ENCODE measurements around the gene ARMC9.
"Not testable (repeated sequence)": the region's sequence is repeated elsewhere in the genome, so short reads cannot be mapped to it uniquely, and the experiment has no call there.

The ARMC9 gene

GRCh38 chr2:231182513-231182899 is 15.9 kb upstream of the ARMC9 start:
- DNase-seq (ENCODE audit: low spot score): peak; percentile 67

GRCh38 chr2:231183851-231184250 is 14.6 kb upstream of the ARMC9 start:
- no peak for DNase-seq (ENCODE audit: low spot score)

- no peak for DNase-seq (ENCODE audit: low spot score)
Observed at GRCh38 chr2:231184319-231184718, 14.1 kb upstream of the ARMC9 start.

- DNase-seq (ENCODE audit: low spot score): no peak
Observed at GRCh38 chr2:231185050-231185725, 13.2 kb upstream of the ARMC9 start.

GRCh38 chr2:231185886-231186285 is 12.5 kb upstream of the ARMC9 start:
- DNase-seq (ENCODE audit: low spot score): no peak

- DNase-seq (ENCODE audit: low spot score): no peak
Observed at GRCh38 chr2:231186325-231186724, 12.1 kb upstream of the ARMC9 start.

GRCh38 chr2:231187736-231188505 is 10.5 kb upstream of the ARMC9 start:
- DNase-seq (ENCODE audit: low spot score): no peak

- no peak for DNase-seq (ENCODE audit: low spot score)
Observed at GRCh38 chr2:231188506-231189170, 9.8 kb upstream of the ARMC9 start.

DNA sequence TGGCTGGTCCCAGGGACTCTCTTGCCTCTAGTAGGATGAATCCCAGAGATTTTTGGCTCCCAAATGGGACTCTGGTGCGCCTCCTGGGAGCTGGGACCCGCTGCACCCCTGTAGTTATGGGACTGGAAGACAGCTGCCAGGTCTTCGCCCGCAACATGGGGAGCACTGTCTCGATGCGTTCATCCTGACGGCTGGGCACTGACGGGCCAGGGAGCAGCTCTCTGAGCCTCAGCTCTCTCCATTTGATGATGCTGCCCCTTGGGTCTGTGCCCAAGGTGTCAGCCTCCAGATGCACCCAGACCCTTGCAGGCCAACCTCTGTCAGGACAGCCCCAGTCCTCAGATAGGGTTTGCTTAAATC is 9.3 kb upstream of the ARMC9 start:
- no peak for DNase-seq (ENCODE audit: low spot score)

DNA sequence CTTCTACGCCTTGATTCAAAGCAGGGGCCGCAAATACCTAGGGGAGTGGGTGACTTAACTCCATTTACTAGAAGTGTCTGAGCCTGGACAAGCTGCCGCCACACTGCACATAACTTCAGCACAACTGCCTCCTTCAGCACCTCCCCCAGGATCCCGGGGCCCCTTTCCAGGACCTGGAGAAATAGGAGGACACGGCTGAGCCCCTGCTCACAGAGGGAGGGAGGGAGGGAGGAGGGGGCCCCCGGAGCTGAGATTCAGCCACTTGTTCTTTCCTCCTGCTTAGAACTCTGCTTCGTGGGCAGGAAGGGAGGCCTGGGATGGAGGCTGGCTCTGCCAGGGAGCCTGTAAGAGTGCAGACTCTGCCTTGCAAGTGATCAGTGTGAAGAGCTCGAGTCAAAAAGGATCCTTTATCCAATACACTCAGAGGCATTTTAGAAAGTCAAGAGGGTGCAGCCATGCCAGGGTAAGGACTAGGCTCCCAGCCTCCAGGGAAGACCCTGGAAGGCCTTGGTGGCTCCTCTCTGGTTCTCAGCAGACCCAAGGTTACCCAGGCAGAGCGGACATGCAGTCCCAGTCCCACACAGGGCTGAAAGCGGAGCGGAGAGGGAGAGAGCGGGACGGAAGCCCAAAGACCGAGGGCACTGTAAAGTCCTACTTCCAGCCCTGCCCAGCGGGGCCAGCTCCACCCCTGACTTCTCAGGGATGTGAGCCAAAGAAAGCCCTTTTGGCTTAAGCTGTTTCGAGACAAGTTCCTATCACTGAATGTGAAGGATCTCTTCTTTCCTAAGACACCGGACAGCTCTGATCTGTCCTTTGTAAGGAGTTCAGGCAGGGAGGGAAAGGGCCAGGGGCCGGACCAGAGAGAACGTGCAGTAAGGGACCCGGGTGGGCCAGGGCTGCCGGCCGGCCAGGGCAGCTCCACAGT is 8.6 kb upstream of the ARMC9 start:
- peak; percentile 49 for DNase-seq (ENCODE audit: low spot score)

DNA sequence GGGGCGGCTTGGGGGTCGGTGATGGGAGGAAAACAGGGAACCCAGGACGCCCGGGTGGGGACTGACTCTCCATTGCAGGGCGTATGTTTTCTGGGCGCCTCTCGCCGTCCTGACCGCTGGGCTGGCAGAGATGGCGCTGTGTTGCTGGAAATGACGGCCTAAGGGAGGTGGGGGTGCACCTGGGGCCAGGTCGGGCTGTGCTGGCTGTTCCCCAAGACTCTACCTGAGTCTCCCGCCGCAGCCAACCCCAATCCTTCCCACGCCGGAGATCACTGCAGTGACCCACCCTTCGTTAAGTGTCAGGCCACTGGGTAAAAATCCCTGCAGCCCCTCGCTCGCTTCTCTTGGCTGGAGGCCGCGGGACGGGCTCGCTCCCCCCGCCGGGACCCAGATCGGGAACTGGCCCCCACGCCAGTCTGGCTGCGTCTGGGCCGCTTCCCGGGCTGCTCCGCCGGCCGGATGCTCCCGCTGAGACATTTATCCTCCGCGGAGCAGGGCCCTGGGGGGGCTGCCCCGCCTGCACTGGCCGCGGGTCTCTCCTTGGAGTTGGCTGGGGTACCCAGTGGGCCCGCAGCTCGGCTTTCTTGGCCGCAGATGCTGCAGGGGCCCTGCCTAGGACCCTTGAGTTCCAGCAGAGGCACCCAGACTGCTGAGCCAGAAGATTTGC is 7.8 kb upstream of the ARMC9 start:
- peak; percentile 49 for DNase-seq (ENCODE audit: low spot score)

GRCh38 chr2:231191896-231192872 is 6.2 kb upstream of the ARMC9 start:
- peak; percentile 81 for DNase-seq (ENCODE audit: low spot score)

- DNase-seq (ENCODE audit: low spot score): no peak
Observed at GRCh38 chr2:231193216-231193615, 5.2 kb upstream of the ARMC9 start.

DNA sequence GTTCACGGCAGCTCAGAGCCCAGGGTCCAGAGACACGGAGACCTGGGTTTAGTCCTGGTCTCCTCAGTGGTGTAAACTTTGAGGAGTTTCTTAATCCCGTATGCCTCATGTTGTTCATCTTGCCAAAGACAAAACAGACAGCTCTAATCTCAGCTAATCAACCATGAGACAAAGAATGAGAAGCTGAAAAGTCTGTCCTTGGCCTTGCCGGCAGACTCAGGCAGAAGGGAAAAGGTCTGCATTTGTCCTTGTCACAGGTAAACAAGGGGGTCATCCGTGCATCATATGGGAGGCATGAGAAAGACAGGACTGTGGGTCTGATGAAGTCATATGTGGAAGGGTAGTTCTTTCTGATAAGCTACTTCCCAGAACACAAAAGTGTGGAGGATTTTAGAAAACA is 1.8 kb upstream of the ARMC9 start:
- DNase-seq (ENCODE audit: low spot score): no peak

DNA sequence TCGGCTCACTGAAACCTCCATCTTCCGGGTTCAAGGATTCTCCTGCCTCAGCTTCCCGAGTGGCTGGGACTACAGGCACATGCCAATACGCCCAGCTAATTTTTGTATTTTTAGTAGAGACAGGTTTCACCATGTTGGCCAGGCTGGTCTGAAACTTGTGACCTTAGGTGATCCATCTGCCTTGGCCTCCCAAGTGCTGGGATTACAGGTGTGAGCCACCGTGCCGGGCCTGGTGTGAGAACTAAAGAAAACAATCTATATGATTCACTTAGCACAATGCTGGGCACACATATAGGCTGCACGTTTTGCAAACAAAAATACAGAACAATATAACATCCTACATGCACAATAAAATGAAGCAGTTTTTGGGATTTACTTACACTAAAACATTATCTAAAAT is 1.2 kb upstream of the ARMC9 start:
- DNase-seq (ENCODE audit: low spot score): not testable (repeated sequence)

GRCh38 chr2:231197706-231198290 is 633 bp upstream of the ARMC9 start:
- no peak for DNase-seq (ENCODE audit: low spot score)

GRCh38 chr2:231199219-231199618 is 788 bp downstream of the ARMC9 start:
- no peak for DNase-seq (ENCODE audit: low spot score)

DNA sequence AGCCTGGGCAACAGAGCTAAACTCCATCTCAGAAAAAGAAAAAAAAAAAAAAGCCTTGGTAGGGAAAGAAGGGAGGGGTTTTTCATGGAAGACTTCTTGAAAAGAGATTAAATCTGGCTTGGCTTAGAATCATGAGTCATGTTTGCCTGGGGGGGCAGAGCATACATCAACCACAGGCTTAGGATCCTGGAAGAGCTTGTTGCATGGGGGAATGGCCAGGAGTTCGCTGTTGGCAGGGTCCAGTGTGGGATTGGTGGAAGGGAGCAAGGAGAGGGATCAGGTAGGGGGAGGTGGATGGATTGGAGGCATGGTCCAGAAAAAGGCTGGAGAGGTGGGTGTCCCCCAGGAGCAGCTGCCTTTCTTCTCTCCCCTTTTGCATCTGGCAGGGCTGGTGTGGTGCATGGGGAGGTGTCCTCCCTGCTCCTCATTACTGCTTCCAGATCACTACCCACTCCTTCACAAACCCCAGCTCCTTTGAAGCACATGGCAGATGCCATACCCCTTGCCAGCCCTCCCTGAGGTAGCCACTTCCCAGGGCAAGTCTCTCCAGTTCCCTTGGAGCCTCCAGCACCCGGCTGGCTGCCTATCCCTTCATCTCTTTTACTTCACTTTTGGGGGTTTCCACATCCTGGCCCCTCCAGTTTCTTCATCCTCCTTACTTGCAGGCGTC is 2.5 kb downstream of the ARMC9 start:
- DNase-seq (ENCODE audit: low spot score): no peak

DNA sequence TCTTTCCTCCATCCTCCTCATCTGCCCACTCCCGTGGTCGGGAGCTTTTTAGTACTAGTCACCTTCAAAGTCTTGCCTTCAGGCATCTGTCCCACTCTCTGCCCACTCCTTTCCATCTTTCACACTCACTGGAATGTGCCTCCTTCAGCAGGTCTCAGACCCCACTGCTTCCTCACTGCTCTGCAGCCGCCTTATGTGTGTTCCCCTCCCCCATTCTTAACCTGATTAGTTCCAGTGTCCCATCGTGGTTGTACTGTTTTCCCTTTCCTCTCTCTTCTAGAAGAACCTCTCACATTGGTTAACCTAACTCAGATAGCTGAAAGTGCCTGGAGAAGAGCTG is 3.0 kb downstream of the ARMC9 start:
- DNase-seq (ENCODE audit: low spot score): no peak

GRCh38 chr2:231203087-231203486 is 4.7 kb downstream of the ARMC9 start:
- DNase-seq (ENCODE audit: low spot score): no peak

Measured in cerebellar cortex (tissue), 1 donor.